ENCODE results near the gene GRID2.
A peak's percentile ranks its signal among the peaks of the same experiment; 100 is the strongest.

The GRID2 gene

GRCh38 chr4:92996533-92996932 is 692.8 kb downstream of the GRID2 start:
- ATAC-seq: no peak
- TF ChIP-seq TCF4 (CRISPR knock-in tag; IDR thresholded peaks at IDR 0.05; ENCODE audit: borderline replicate concordance) (no peak), OSR1 (CRISPR knock-in tag; IDR thresholded peaks at IDR 0.05) (no peak), TOX (CRISPR knock-in tag; IDR thresholded peaks at IDR 0.05; ENCODE audit: borderline replicate concordance) (no peak), ZNF70 (CRISPR knock-in tag; IDR thresholded peaks at IDR 0.05) (no peak), CSDC2 (CRISPR knock-in tag; IDR thresholded peaks at IDR 0.05) (no peak), PATZ1 (CRISPR knock-in tag; IDR thresholded peaks at IDR 0.05; ENCODE audit: borderline replicate concordance) (no peak), ISL1 (CRISPR knock-in tag; IDR thresholded peaks at IDR 0.05) (no peak), ARNTL (CRISPR knock-in tag; IDR thresholded peaks at IDR 0.05; ENCODE audit: borderline replicate concordance, low read depth) (no peak), GLIS3 (CRISPR knock-in tag; IDR thresholded peaks at IDR 0.05) (no peak), ZFP30 (CRISPR knock-in tag; IDR thresholded peaks at IDR 0.05) (no peak), PPARA (CRISPR knock-in tag; IDR thresholded peaks at IDR 0.05; ENCODE audit: borderline replicate concordance) (no peak), RARB (CRISPR knock-in tag; IDR thresholded peaks at IDR 0.05) (no peak), ESRRG (CRISPR knock-in tag; IDR thresholded peaks at IDR 0.05) (no peak), ZNF565 (CRISPR knock-in tag; conservative IDR thresholded peaks at IDR 0.05; ENCODE audit: low read depth) (no peak), POU6F1 (CRISPR knock-in tag; IDR thresholded peaks at IDR 0.05; ENCODE audit: borderline replicate concordance, low read depth) (no peak), TSHZ2 (CRISPR knock-in tag; IDR thresholded peaks at IDR 0.05) (no peak)

GRCh38 chr4:93000910-93001309 is 697.1 kb downstream of the GRID2 start:
- ATAC-seq: no peak
- TF ChIP-seq ZNF565 (CRISPR knock-in tag; conservative IDR thresholded peaks at IDR 0.05; ENCODE audit: low read depth) (no peak), ZFP30 (CRISPR knock-in tag; IDR thresholded peaks at IDR 0.05) (no peak), PPARA (CRISPR knock-in tag; IDR thresholded peaks at IDR 0.05; ENCODE audit: borderline replicate concordance) (no peak), ZC3H10 (CRISPR knock-in tag; IDR thresholded peaks at IDR 0.05) (no peak), BACH2 (CRISPR knock-in tag; IDR thresholded peaks at IDR 0.05; ENCODE audit: borderline replicate concordance) (no peak), TCF4 (CRISPR knock-in tag; IDR thresholded peaks at IDR 0.05; ENCODE audit: borderline replicate concordance) (no peak), CSRNP3 (CRISPR knock-in tag; IDR thresholded peaks at IDR 0.05) (no peak), ZFP3 (CRISPR knock-in tag; IDR thresholded peaks at IDR 0.05) (no peak), CSDC2 (CRISPR knock-in tag; IDR thresholded peaks at IDR 0.05) (no peak), SNAI2 (CRISPR knock-in tag; IDR thresholded peaks at IDR 0.05) (no peak), RARB (CRISPR knock-in tag; IDR thresholded peaks at IDR 0.05) (no peak)

GRCh38 chr4:93002240-93002639 is 698.5 kb downstream of the GRID2 start:
- ATAC-seq: no peak; the same call in 2 of the 3 replicates
- TF ChIP-seq TOX (CRISPR knock-in tag; IDR thresholded peaks at IDR 0.05; ENCODE audit: borderline replicate concordance) (0 out of 2 replicates have a peak, but pooled peaks have one; percentile 61), ZC3H10 (CRISPR knock-in tag; IDR thresholded peaks at IDR 0.05) (0 out of 2 replicates have a peak, but pooled peaks have one; percentile 33), ZNF70 (CRISPR knock-in tag; IDR thresholded peaks at IDR 0.05) (no peak)

- ATAC-seq: no peak
- TF ChIP-seq GLIS3 (CRISPR knock-in tag; IDR thresholded peaks at IDR 0.05) (no peak), TOX (CRISPR knock-in tag; IDR thresholded peaks at IDR 0.05; ENCODE audit: borderline replicate concordance) (no peak), ZNF565 (CRISPR knock-in tag; conservative IDR thresholded peaks at IDR 0.05; ENCODE audit: low read depth) (no peak), ZNF70 (CRISPR knock-in tag; IDR thresholded peaks at IDR 0.05) (no peak), CREB5 (CRISPR knock-in tag; IDR thresholded peaks at IDR 0.05; ENCODE audit: low read depth) (no peak), ESRRG (CRISPR knock-in tag; IDR thresholded peaks at IDR 0.05) (no peak)
These were observed 712.6 kb downstream of the GRID2 start for GRCh38 chr4:93016350-93016749.

Data from SK-N-SH treated with all-trans-retinoic acid at 6 μM for 48 hours (cell line).